NCI-H2227 treated with DMSO at 0.1 percent for 48 hours (cell line): ENCODE results near the gene HYKK.
"Not testable (repeated sequence)": the region's sequence is repeated elsewhere in the genome, so short reads cannot be mapped to it uniquely, and the experiment has no call there.

Experiments used
- DNase-seq: peaks from one replicate; lab custom pipeline; 2025; lab: John Stamatoyannopoulos, UW

HYKK gene

DNA sequence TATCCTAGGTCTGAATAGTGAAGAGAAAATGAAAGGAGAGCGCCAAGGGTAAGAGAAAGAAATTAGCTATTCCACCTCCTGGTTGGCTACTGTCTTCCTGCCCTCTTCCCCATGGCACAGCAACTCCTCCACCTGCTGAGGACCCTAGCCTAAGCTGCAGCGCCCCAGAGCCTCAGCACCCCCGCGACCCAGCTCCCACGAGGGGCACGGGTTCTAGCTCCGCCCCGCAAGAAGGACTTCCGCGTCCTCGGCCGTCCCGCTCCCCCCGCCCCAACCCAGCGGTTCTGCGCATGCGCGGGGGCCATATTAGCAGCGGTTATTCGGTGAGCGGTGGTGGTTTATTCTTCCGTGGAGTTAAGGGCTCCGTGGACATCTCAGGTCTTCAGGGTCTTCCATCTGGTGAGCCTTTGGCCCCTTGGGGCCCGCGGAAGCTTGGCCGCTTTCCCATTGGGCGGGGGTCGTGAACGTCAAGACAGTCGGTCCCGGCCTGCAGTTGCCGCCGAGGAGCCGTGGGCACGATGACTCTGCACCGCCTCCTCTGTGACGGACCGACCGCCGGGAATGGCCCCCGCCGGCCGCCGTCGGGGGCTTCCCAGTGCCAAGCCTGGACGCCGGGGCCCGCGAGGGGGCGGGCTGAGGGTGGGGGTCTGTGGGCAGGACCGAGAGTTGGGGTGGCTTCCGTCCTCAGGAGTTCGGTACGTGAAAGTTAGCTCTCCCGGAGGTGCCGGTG lies 32.9 kb downstream of the HYKK start, which contains the start of gene PSMA4:
PSMA4 (plus strand) TSS at position 304 of the 730 bp plus-strand sequence. CDS start 1,484 bp downstream, outside the sequence.
- peak; percentile 79 for DNase-seq

- DNase-seq: no peak
Observed at GRCh38 chr15:78540871-78541743, 33.7 kb downstream of the HYKK start.

- no peak for DNase-seq
Observed at GRCh38 chr15:78541744-78542034, 34.3 kb downstream of the HYKK start.

DNA sequence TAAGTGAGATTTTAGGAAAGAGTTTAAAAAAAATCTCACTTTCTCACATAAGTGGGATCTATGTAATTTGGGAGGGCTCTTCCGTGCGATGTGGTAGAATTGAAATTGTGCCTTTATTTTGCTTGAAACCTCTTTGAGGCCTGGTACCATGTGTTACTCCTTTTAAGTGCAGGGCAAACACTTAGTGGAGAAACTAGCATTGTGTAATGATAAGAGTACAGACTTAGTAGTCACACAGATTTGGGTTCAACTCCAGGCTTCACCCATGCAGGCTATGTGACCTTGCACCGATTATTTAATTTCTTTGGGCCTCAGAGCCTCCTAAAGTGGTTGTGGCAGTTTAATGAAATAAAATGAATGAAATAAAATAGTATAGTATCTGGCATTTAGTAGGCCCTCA lies 35.3 kb downstream of the HYKK start:
- DNase-seq: no peak

GRCh38 chr15:78550194-78550593 lies 42.8 kb downstream of the HYKK start:
- no peak for DNase-seq

DNA sequence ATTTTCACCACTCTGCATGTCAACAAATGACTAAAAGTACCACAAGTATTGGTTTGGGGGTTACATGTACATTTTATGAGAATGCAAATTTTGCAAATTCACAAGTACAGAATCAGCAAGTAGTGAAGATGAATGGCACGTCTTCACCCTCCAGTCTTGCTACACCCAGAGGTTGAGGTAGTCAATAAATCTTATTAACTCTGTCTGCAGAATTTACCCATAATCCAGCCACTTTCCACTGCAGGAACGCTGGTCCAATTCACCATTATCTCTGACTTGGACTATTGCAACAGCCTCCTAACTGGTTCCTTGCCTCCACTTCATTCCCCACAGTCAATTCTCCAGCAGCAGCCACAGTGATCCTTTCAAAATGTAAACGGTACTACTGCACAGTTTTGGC lies 43.4 kb downstream of the HYKK start:
- DNase-seq: no peak

DNA sequence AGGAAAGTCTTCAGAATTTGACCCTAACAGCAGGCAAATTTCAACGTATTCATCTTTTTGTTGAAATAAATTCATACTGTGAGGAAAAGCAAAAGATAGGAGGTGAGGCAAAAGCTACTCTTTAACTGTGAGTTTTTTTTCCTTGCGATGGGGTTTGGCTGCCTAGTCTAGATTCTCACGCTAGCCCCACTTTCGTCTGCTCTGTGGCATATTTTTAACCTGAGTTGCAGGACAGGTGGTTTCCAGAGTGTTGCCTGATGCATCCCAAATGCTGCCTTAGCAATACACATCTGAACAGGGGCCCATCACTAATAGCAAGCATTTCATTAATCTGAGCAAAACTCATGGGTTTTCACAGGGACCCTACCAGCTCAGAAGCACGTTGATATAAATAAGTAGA lies 44.5 kb downstream of the HYKK start:
- DNase-seq: no peak

DNA sequence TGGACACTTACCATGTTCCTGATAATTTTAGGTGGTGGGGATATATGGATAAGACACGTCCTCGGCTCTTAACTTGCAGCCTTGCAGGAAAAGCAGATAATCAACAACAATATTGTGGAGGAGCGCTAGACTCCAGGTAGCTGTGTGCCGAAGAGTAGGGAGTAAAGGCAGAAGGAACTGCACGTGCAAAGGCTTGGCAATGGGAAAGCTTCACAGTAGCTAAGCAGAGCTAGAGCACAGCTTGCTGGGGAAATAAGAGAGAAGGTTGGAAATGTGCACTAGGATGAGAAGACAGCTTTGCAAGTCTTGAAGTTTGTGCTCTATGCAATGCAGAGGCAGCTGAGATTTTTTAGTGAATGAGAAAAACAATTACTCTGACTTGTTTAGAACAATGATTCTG lies 45.2 kb downstream of the HYKK start:
- DNase-seq: no peak

GRCh38 chr15:78560201-78560600 lies 52.8 kb downstream of the HYKK start:
- not testable (repeated sequence) for DNase-seq

DNA sequence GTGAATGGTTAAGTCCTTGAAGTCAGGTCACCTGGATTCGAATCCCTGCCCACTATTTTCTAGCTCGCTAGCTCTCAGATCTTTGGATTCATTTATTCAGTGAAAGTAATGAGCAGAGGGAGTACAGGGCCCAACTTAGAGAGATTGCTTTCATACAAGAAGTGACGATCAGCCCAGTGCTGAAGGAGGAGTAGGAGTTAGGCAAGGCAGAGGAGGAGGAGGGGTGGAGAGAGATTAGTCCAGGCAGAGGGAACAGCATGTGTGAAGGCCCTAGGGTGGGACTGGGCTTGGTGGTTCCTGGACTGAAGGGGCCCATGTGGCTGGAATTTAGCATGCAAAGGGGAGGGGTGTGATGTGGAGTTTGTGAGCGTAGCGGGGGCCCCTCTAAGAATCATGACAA lies 54.1 kb downstream of the HYKK start:
- no peak for DNase-seq

DNA sequence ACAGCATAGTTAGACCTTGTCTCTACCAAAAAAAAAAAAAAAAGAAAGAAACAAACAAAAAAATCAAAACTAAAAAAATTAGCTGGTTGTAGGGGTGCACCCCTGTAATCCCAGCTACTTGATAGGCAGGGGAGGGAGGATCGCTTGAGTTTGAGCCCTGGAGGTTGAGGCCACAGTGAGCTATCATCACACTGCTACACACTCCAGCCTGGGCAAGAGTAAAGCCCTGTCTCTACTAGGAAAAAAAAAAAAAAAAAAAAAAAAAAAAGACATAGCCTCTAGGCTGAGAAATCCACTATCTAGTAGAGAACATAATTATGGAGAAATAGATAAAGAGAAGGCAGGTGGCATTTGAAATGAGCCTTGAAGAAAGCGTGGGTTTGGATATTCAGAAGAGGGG lies 55.7 kb downstream of the HYKK start:
- DNase-seq: no peak

GRCh38 chr15:78564743-78565096 lies 57.3 kb downstream of the HYKK start:
- no peak for DNase-seq

DNA sequence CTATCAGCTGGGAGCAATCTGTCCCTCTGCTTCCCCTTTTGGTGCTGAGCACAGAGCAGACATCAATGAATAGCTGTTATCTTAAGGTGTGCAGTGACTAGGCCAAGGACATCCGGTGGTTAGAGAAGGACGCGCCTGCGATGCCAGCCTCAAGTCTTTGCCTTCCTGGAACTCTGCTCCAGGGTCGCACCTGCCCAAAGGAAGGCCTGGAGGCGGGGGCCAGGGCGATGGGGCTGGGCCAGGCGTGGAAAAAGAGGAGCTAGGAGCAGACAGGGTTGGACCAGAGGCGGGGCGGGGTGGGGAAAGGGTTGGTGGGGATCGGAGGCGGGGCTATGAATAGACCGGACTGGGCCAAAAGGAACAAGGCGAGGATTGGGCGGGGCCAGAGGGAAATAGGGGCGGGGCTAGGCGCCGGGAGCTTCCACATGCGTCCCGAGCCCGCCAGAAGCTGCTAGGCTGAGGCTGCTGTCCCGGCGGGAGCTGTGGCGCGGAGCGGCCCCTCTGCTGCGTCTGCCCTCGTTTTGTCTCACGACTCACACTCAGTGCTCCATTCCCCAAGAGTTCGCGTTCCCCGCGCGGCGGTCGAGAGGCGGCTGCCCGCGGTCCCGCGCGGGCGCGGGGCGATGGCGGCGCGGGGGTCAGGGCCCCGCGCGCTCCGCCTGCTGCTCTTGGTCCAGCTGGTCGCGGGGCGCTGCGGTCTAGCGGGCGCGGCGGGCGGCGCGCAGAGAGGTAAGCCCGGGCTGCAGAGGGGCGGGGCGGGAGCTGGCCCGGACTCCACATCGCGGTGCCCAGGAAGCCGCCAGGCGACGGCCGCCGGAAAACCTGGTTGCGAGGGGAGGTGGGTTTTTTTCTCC lies 57.9 kb downstream of the HYKK start, which contains the start of gene CHRNA5:
CHRNA5 (plus strand) TSS at position 424 of the 854 bp plus-strand sequence; CDS start at position 624, 200 bp downstream.
- DNase-seq: peak; percentile 89

GRCh38 chr15:78565951-78566774 lies 58.8 kb downstream of the HYKK start:
- DNase-seq: no peak

DNA sequence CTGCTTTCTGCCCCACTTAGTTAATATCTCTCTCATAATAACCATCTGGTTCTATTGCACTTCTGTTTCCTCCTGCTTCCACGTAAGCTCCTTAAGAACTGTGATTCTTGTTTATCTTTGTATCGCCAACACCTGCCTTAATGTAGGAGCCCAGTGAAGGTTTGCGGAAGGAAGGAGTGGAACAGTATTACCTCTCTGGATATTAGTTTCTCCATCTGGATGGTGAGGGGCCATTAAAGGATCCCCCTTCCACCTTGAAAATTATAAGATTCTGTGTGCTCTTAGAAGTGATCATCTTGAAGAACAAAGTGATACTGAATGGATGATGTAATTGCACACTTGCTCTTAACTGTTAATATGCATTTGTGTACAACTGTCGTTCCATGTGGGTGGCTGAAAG lies 60.2 kb downstream of the HYKK start:
- DNase-seq: no peak

DNA sequence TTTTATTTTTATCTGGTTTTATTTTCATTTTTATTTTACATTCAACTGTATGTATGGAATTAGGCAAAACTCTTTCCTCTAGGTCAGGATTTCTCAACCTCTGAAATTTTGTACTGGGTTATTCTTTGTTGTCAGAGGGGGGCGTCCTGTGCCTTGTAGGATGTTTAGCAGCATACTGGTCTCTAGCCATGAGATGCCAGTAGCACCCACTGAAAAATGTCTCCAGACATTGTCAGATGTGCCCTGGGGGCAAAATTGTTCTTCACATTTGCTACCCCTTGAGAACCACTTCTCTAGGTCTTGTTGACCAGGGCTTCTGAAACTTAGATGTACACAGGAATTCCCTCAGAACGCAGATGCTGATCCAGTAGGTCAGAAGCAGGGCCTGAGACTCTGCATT lies 63.3 kb downstream of the HYKK start:
- no peak for DNase-seq

GRCh38 chr15:78571382-78571781 lies 64.0 kb downstream of the HYKK start:
- no peak for DNase-seq

DNA sequence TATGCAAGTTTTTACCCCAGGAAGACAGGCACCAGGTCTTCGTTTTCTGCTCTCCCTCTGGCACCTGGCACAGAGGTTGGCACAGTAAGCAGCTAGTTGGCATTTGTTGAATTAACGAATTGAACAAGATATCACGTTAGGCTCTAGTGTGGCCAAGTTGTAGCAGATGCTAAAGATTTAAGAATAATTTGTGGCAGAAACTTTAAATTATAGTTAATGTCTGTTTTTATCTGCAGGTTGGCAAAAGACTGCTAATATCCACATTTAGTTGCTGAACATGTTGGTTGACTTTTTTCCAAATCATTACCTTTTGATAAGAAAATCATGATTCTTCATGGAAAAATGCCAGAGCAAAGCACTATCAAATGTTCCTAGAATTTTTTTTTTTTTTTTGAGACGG lies 66.0 kb downstream of the HYKK start:
- no peak for DNase-seq

DNA sequence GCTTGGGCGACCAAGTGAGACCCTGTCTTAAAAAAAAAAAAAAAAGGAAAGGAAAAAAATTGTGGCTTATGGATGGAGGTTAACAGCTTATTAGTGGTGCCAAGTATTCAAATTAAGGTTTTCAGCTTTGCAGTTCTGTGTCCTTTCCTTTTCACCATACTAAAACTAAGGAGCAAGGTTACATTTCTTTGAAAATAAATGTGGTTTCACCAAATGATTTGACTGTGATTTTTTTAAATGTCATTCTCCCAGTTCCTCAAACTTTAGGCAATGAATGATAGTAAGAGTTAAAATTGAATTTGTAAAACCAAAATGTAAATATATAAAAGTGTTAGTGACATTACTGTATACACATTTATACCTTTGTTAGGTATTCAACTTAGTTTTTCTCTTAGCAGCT lies 67.6 kb downstream of the HYKK start:
- no peak for DNase-seq
